Astrocyte of the spinal cord (primary cell): ENCODE measurements around the gene MVP.
"Not testable (repeated sequence)": the region's sequence is repeated elsewhere in the genome, so short reads cannot be mapped to it uniquely, and the experiment has no call there.

Source experiments
- DNase-seq: peaks from one replicate; pipeline ENCODE4 v3.0.0; 2011; ENCODE audit warnings: low read depth, low spot score
- H3K4me3 ChIP-seq: 2 replicates; pipeline ENCODE4 v1.5.1; 2011; ENCODE audit warnings: low read depth, mild to moderate bottlenecking, low read length, moderate library complexity
- CTCF ChIP-seq: IDR thresholded peaks from 2 replicates; pipeline ENCODE4 v1.5.1; 2012; ENCODE audit warnings: low read depth, mild to moderate bottlenecking, low read length, inconsistent platforms
- in situ Hi-C: cut with HindIII; loops from 2 replicates; pipeline ENCODE4 v1.10.0; 2017; ENCODE audit warnings: low sequenced_read_pairs

Gene MVP

GRCh38 chr16:29878172-29878571 is 57.9 kb downstream of the MVP start:
- H3K4me3 ChIP-seq = no peak overlapping the region
- DNase-seq = no peak
- in situ Hi-C loops = no loop called here
- TF ChIP-seq CTCF = no peak

- no peak for TF ChIP-seq CTCF
- DNase-seq = no peak
- H3K4me3 ChIP-seq = no peak overlapping the region
- in situ Hi-C loops = no loop called here
Measured at GRCh38 chr16:29881050-29881449, 60.8 kb downstream of the MVP start.

GRCh38 chr16:29883987-29884386 is 63.7 kb downstream of the MVP start:
- DNase-seq = no peak
- in situ Hi-C loops = no loop called here
- TF ChIP-seq CTCF = no peak
- H3K4me3 ChIP-seq = no peak overlapping the region

GRCh38 chr16:29889372-29889771 is 69.1 kb downstream of the MVP start:
- in situ Hi-C loops, DNase-seq, H3K4me3 ChIP-seq: not testable (repeated sequence)

- DNase-seq = no peak
- no peak overlapping the region for H3K4me3 ChIP-seq
- in situ Hi-C loops = no loop called here
- no peak for TF ChIP-seq CTCF
Measured at GRCh38 chr16:29891525-29892457, 71.5 kb downstream of the MVP start.

GRCh38 chr16:29892458-29892813 is 72.2 kb downstream of the MVP start:
- in situ Hi-C loops = no loop called here
- no peak for TF ChIP-seq CTCF
- DNase-seq = no peak
- H3K4me3 ChIP-seq = no peak overlapping the region

- TF ChIP-seq CTCF = no peak
- in situ Hi-C loops = no loop called here
Measured at GRCh38 chr16:29893553-29893952, 73.3 kb downstream of the MVP start.

More at GRCh38 chr16:29893553-29893952, 73.3 kb downstream of the MVP start:
- no peak for DNase-seq
- no peak overlapping the region for H3K4me3 ChIP-seq
